Measurements from ENCODE around the gene ZNRF3.

DNA sequence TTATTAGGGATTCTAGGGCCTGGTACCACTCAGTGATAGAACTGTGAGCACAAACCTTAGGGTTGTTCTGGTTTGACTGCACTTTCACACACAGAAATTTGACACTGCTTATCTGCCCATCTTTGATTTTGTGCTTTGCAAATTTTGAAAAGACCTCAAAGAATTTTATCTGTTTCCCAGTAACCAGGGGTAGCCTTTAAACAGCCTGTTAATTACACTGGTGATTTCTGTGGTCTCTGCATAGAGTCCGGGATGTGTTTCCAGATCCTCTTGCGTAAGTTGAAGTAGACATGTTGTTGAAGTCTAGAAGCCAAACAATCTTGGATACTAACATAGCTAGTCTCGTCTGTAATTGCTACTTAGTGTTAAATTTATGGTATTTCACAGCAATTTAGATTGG, 103.0 kb downstream of the ZNRF3 start:
- no peak for TF ChIP-seq CTCF (IDR thresholded peaks at IDR 0.05)
- no peak for TF ChIP-seq EZH2phosphoT487 (IDR thresholded peaks at IDR 0.05)
